Transverse colon (tissue), 4 donors: Measurements from ENCODE around the gene MTHFSD. TPM values are rescaled to one million over a fixed set of nuclear protein-coding genes. Genes with fewer than 3 reads are reported as not detected.

Experiments
- DNase-seq: peaks from one replicate; pipeline ENCODE4 v3.0.0-alpha.2; 2019
- H3K27ac ChIP-seq, 4 donors: fragments of 200-600 bp; sonication (generic); 2 replicates each; pipeline ENCODE4 v1.5.1; 2016 to 2018; ENCODE audit warnings: inconsistent platforms in 4 of 4
- H3K27me3 ChIP-seq: fragments of 200-600 bp; sonication (generic); 2 replicates; pipeline ENCODE4 v1.5.1; 2017; ENCODE audit warnings: inconsistent platforms
- H3K36me3 ChIP-seq, 4 donors: fragments of 200-600 bp; sonication (generic); 2 replicates each; pipeline ENCODE4 v1.5.1; 2017 to 2019; ENCODE audit warnings: inconsistent platforms in 4 of 4
- H3K4me1 ChIP-seq, 4 donors: fragments of 200-600 bp; sonication (generic); 2 replicates each; pipeline ENCODE4 v1.5.1; 2017 to 2020; ENCODE audit warnings: inconsistent platforms in 4 of 4
- H3K4me3 ChIP-seq, 4 donors: fragments of 200-600 bp; sonication (generic); 1 replicate in 1 of 4; 2 replicates in 3 of 4; pipeline versions ENCODE4 v1.5.1 to v1.6.1; 2017 to 2019; ENCODE audit warnings: inconsistent platforms in 4 of 4
- H3K9me3 ChIP-seq, 2 donors: fragments of 200-600 bp; sonication (generic); 2 replicates each; pipeline ENCODE4 v1.5.1; 2017 to 2019; ENCODE audit warnings: inconsistent platforms in 2 of 2
- CTCF ChIP-seq, 5 experiments: fragments of 200-600 bp in 3 of 5; fragments of 450-650 bp in 2 of 5; sonication (generic) in 3 of 5; IDR thresholded peaks; 1 replicate in 2 of 5; 2 replicates in 3 of 5; pipeline ENCODE4 v1.5.1; 2016 to 2017; ENCODE audit warnings: antibody characterized with exemption in 5 of 5, inconsistent platforms in 3 of 5, mild to moderate bottlenecking in 2 of 5, moderate library complexity in 1 of 5
- EP300 ChIP-seq: sonication (generic); formaldehyde crosslinking; IDR thresholded peaks from one replicate; pipeline ENCODE4 v1.6.1; 2017; ENCODE audit warnings: antibody characterized with exemption, low read depth
- POLR2A ChIP-seq: fragments of 450-650 bp; IDR thresholded peaks from one replicate; pipeline ENCODE4 v1.6.1; 2016; ENCODE audit warnings: antibody characterized with exemption, mild to moderate bottlenecking, moderate library complexity
- POLR2AphosphoS5 ChIP-seq, 3 donors: sonication (generic); formaldehyde crosslinking; IDR thresholded peaks; one replicate each; pipeline ENCODE4 v1.6.1; 2016; ENCODE audit warnings: antibody characterized with exemption in 3 of 3
- WGBS, 2 donors: methylation state at CpG; one replicate each; pipeline ENCODE4 v1.1.5; 2018; ENCODE audit warnings: low coverage in 1 of 2; 5-methylcytosine and 5-hydroxymethylcytosine counted together
- in situ Hi-C, 4 donors: fragments of 200-750 bp; cut with MboI; loops; one replicate each; pipeline versions ENCODE4 v1.15.0 to v1.15.1; 2017; ENCODE audit warnings: low sequenced_read_pairs in 3 of 4, low pct_ligation_motif_present in 1 of 4, low pct_unique_long_range_greater_than_20kb in 1 of 4
- intact Hi-C: fragments of 100-400 bp; cut with DNase I; formaldehyde crosslinking; loops from one replicate; pipeline ENCODE4 v1.15.1; 2023; ENCODE audit warnings: low total_unique reads
- total RNA-seq, 4 donors: library from RNA; depleted of rRNA; stranded (reverse); fragments of >200 nt; gene quantifications; one replicate each; pipeline ENCODE4 v1.1.0, GENCODE V29; 2016

The MTHFSD gene
- total RNA-seq, 4 donors from 2014 or later = 25.4 to 51.1 (median 30.0) TPM

GRCh38 chr16:86538196-86538780, 16.7 kb downstream of the MTHFSD start:
- H3K4me1 ChIP-seq = no peaks in the 10 kb centered on the region
- H3K27me3 ChIP-seq = no peaks in the 10 kb centered on the region
- no peaks in the 10 kb centered on the region for H3K9me3 ChIP-seq
- TF ChIP-seq POLR2AphosphoS5 (IDR thresholded peaks at IDR 0.05) (no peak), CTCF (IDR thresholded peaks at IDR 0.05) (no peak), POLR2A (no peak)
- 95% methylated on average over 17 of the region's 17 CpGs; no CpG with 5 or more reads in 1 of the 2 donors for WGBS, 2 donors
- H3K36me3 ChIP-seq = peaks cover 0 to 39% (median 10%) of the 10 kb centered on the region in 4 donors
- H3K4me3 ChIP-seq = no peak overlapping the region
- H3K27ac ChIP-seq = no peak overlapping the region
- intact Hi-C loops = no loop called here
- in situ Hi-C loops = no loop called here
- DNase-seq = no peak

- WGBS, 2 donors = 93% methylated on average over 4 of the region's 4 CpGs; no CpG with 5 or more reads in 1 of the 2 donors
- no peaks in the 10 kb centered on the region for H3K4me1 ChIP-seq
- H3K4me3 ChIP-seq = no peak overlapping the region
- no peak overlapping the region for H3K27ac ChIP-seq
- H3K9me3 ChIP-seq = no peaks in the 10 kb centered on the region
- no peak for TF ChIP-seq CTCF (IDR thresholded peaks at IDR 0.05)
- TF ChIP-seq POLR2A = no peak
- TF ChIP-seq EP300 = no peak
- TF ChIP-seq POLR2AphosphoS5 (IDR thresholded peaks at IDR 0.05) = no peak
- no peak for DNase-seq
- intact Hi-C loops (no loop called here), in situ Hi-C loops (no loop called here)
- H3K36me3 ChIP-seq = peaks cover 0 to 39% (median 10%) of the 10 kb centered on the region in 4 donors
- no peaks in the 10 kb centered on the region for H3K27me3 ChIP-seq
These were observed 17.5 kb downstream of the MTHFSD start for GRCh38 chr16:86537486-86537885.

- Histone ChIP-seq H3K4me3 (no peak overlapping the region), H3K27me3 (no peaks in the 10 kb centered on the region), H3K27ac (no peak overlapping the region), H3K9me3 (no peaks in the 10 kb centered on the region), H3K4me1 (no peaks in the 10 kb centered on the region), H3K36me3 (peaks cover 0 to 37% (median 9%) of the 10 kb centered on the region in 4 donors)
- WGBS, 2 donors = 97 to 98% methylated on average over 15 to 17 of the region's 17 CpGs
- intact Hi-C loops (no loop called here), in situ Hi-C loops (no loop called here)
- DNase-seq = no peak
- no peak for TF ChIP-seq EP300
- no peak for TF ChIP-seq POLR2A
- TF ChIP-seq CTCF (IDR thresholded peaks at IDR 0.05) = no peak
- no peak for TF ChIP-seq POLR2AphosphoS5 (IDR thresholded peaks at IDR 0.05)
These were observed 18.4 kb downstream of the MTHFSD start for GRCh38 chr16:86536621-86537020.

- 86 to 92% methylated on average over 2 to 18 of the region's 18 CpGs for WGBS, 2 donors
- in situ Hi-C loops = no loop called here
These were observed 20.0 kb downstream of the MTHFSD start for GRCh38 chr16:86534779-86535615.

More at GRCh38 chr16:86534779-86535615, 20.0 kb downstream of the MTHFSD start:
- Histone ChIP-seq H3K4me3 (no peak overlapping the region), H3K27me3 (no peaks in the 10 kb centered on the region), H3K36me3 (peaks cover 0 to 21% (median 3%) of the 10 kb centered on the region in 4 donors), H3K4me1 (peaks cover 0 to 9% (median 1%) of the 10 kb centered on the region in 4 donors), H3K9me3 (no peaks in the 10 kb centered on the region), H3K27ac (no peak overlapping the region)
- TF ChIP-seq EP300 = no peak
- no peak for TF ChIP-seq POLR2AphosphoS5 (IDR thresholded peaks at IDR 0.05)
- TF ChIP-seq CTCF (IDR thresholded peaks at IDR 0.05) = no peak
- no peak for TF ChIP-seq POLR2A
- intact Hi-C loops = no loop called here
- DNase-seq = no peak
